ENCODE results near the gene USP17L29.
"Not testable (repeated sequence)": the region's sequence is repeated elsewhere in the genome, so short reads cannot be mapped to it uniquely, and the experiment has no call there.

DNA sequence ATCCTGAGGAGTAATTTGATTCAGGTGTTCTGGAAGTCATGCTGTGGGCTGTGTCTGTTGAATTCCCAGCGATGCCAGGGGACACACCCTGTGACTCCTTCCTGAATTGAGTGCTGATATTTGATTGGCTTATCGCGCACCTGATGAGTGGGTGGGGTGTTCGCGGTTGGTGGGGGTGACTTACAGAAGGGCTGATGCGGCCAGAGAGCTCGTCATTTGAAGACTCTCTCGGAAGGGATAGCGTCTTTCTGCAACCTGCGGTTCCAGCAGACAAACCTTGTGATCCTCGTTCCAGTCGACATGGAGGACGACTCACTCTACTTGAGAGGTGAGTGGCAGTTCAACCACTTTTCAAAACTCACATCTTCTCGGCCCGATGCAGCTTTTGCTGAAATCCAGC lies at the start of gene USP17L29:
- TF ChIP-seq, protein P1, sequence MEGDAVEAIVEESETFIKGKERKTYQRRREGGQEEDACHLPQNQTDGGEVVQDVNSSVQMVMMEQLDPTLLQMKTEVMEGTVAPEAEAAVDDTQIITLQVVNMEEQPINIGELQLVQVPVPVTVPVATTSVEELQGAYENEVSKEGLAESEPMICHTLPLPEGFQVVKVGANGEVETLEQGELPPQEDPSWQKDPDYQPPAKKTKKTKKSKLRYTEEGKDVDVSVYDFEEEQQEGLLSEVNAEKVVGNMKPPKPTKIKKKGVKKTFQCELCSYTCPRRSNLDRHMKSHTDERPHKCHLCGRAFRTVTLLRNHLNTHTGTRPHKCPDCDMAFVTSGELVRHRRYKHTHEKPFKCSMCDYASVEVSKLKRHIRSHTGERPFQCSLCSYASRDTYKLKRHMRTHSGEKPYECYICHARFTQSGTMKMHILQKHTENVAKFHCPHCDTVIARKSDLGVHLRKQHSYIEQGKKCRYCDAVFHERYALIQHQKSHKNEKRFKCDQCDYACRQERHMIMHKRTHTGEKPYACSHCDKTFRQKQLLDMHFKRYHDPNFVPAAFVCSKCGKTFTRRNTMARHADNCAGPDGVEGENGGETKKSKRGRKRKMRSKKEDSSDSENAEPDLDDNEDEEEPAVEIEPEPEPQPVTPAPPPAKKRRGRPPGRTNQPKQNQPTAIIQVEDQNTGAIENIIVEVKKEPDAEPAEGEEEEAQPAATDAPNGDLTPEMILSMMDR (IDR thresholded peaks at IDR 0.05) = not testable (repeated sequence)
- TF ChIP-seq POLR2A (IDR thresholded peaks at IDR 0.05) = not testable (repeated sequence)
